Left renal pelvis (tissue), 4 donors: ENCODE measurements around the gene LIN54. TPM values are rescaled to one million over a fixed set of nuclear protein-coding genes. Genes with fewer than 3 reads are reported as not detected.
"Not testable (repeated sequence)": the region's sequence is repeated elsewhere in the genome, so short reads cannot be mapped to it uniquely, and the experiment has no call there.

ENCODE experiments used
- DNase-seq, 4 donors: peaks; one replicate each; pipeline ENCODE4 v3.0.0-alpha.2; 2013; ENCODE audit warnings: low read depth in 4 of 4, low spot score in 3 of 4
- polyA plus RNA-seq, 4 donors: library from polyadenylated mRNA; unstranded; fragments of 120-200 nt; gene quantifications; one replicate each; pipeline ENCODE4 v1.2.1, GENCODE V29; 2013; ENCODE audit not compliant: insufficient read length in 4 of 4

LIN54 gene
- polyA plus RNA-seq, 4 donors, result 13.9 to 19.6 (median 16.1) TPM

DNA sequence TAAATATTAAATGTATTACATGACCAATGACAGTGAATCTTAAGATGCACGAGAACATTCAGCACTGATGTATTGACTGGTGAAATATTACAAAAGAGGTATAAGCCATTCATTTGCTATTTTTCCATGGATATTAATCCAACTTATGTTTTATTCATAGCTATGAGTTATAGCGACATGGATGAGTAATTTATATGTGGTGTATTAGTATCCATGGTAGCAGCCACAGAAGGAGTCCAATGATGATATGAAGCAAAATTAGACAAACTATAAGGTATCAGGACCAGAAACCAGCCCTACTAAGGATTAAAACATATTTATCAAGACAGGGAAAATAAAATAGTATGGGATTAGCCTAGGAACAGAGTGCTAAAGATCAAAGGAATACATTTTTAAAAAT is 59.4 kb downstream of the LIN54 start:
- no peak for DNase-seq

DNA sequence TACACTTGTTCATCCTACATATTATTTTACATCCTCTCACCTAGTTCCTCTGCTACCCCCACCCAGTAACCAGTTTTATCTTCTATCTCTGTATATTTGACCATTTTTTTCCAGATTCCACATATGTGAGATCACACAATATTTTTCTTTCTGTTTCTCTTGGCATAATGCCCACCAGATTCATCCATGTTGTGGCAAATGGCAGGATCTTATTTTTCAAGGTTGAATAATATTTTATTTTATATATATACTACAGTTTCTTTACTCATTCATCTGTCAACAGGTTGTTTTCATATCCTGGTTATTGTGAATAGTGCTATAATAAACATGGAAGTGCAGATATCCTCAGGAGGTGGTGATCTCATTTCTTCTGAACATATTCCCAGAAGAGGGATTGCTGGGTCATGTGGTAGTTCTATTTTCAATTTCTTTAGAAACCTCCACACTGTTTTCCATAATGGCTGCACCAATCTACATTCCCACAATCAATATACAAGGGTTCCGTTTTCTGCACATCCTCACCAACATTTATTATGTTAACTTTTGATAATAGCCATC is 61.9 kb downstream of the LIN54 start:
- DNase-seq, result no peak

GRCh38 chr4:82947498-82947897 is 63.1 kb downstream of the LIN54 start:
- no peak for DNase-seq

DNA sequence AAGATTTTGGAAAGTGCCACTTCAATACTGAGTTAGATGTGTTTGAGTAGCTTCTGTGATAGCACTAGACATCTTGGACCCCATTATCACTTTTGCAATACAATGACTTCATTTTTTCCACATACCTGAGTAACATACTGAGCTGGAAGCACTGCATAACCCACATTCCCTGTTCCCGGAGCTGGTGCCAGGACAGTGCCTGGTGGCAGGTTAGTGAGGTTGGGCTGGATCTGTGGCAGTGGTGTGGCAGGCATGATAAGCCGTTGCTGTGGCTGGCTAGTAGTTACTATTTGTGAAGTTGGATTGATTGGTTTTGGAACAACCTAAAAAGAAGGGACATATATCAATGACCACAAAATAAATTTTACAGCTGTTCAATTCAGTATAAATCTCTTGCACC is 71.2 kb downstream of the LIN54 start:
- DNase-seq, result no peak

DNA sequence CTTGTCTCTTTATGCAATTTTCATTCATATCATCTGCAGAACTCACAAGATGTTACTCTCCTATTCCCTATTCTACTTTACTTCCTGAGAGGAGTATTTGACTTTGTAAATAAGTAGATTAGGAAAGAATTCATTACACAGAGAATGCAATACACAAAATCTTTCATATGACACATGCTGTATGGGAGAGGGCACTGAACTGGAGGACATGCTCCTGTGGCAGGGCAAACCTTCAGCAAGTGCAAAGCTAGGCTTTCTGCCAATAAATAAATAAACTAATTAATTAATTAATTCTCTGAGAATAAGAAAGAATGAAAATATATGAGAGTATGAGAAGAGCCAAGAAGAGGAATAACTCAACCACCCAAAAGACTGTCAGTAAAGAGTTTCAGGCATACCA is 76.2 kb downstream of the LIN54 start:
- DNase-seq, result no peak

- DNase-seq, result no peak
Measured at GRCh38 chr4:82930848-82931755, 79.5 kb downstream of the LIN54 start.

- no peak for DNase-seq
Measured at GRCh38 chr4:82921795-82922194, 88.8 kb downstream of the LIN54 start.

DNA sequence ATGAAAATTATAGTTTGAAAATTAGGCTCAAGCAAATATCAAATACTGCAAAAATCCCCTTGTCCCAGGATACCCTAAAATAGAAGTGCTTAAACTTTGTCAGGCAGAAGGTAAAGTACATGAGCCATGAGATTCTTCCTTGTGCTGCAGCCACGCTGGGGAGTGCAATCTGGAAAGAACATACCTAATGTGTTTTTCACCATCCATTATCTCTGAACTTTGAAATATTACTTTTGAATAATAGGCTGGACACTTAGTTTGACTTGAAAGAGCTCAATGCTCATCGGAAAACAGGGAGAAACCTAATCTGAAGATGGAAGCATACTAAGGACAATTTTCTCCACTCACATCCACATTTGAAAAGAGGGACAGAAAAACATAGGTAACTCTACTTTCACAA is 91.2 kb downstream of the LIN54 start:
- DNase-seq, result no peak

DNA sequence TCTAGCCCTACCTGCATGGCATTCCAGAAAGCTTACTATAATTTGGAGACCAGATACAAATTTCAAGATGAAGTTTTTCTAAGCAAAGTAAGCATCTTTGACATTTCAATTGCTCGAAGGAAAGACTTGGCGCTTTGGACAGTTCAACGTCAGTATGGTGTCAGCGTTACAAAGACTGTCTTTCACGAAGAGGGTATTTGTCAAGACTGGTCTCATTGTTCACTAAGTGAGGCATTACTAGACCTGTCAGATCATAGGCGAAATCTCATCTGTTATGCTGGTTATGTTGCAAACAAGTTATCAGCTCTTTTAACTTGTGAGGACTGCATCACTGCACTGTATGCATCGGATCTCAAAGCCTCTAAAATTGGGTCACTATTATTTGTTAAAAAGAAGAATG is 92.5 kb downstream of the LIN54 start:
- DNase-seq, result no peak

DNA sequence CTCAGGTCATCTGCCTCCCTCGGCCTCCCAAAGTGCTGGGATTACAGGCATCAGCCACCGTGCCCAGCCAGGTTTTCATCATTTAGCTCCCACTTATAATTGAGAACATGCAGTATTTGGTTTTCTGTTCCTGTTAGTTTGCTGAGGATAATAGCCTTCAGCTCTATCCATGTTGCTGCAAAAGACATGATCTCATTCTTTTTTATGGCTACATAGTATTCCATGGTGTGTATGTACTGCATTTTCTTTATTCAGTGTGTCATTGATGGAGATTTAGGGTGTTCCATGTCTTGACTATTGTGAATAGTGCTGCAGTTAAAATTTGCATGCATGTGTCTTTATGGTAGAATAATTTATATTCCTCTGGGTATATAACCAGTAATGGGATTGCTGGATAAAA is 96.7 kb downstream of the LIN54 start:
- DNase-seq, result not testable (repeated sequence)

DNA sequence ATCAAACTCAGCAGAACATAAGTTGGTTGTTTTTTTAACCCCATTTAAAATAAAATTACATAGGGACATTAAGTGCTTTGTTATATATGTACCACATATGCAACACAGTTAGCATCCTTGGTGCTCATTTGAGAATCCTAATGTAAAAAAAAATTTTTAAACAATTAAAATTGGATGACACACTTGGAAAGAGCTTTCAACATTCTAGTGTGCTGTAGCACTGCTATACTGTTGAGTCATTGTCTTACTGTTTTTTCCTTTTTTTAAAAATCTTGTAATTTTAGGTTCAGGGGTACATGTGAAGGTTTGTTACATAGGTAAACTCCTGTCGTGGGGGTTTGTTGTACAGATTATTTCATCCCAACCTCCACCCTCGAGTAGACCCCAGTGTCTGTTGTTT is 97.3 kb downstream of the LIN54 start:
- no peak for DNase-seq

DNA sequence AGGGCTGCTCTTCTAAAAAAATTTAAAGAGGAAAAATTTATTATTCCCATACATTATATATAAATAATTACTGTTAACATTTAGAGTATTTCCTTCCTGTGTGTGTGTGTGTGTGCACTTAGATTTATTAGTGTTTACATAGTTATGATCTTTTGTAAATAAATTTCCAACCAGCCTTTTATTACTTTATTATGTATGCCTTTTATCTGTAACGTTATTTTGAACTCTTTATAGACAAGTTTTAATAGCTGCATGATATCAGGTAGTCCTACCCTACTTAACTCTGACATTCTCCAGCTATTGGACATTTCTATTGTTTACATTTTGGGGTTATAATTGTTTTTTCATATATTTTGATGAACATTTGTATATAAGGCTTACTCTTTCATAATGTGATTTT is 101.3 kb downstream of the LIN54 start:
- no peak for DNase-seq

- DNase-seq, result no peak
Measured at GRCh38 chr4:82906469-82906868, 104.2 kb downstream of the LIN54 start.

- no peak for DNase-seq
Measured at GRCh38 chr4:82905205-82905604, 105.4 kb downstream of the LIN54 start.

DNA sequence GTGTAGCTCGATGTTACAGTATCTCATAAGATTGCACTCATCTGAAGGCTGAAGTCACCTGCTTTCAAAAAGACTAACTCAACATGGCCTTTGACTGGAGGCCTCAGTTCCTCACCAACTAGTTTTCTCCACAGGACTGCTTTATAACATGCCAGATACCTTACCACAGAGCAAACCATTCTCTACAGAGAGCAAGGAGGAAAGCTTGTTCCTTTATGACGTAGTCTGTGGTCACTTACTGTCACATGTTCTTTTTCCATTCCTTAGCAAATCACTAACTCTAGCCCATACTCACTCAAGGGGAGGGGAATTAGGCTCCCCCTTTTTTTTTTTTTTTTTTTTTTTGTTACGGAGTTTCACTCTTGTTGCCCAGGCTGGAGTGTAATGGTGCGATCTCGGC is 106.9 kb downstream of the LIN54 start:
- DNase-seq, result no peak

GRCh38 chr4:82901183-82901718 is 109.4 kb downstream of the LIN54 start:
- no peak for DNase-seq

GRCh38 chr4:82900411-82901182 is 110.0 kb downstream of the LIN54 start, which contains the start of gene THAP9:
TSS of gene THAP9 (plus strand) at chr4:82900735. CDS start at chr4:82900803, 68 bp downstream.
- peak; percentile 95 to 98 (median 96) for DNase-seq

DNA sequence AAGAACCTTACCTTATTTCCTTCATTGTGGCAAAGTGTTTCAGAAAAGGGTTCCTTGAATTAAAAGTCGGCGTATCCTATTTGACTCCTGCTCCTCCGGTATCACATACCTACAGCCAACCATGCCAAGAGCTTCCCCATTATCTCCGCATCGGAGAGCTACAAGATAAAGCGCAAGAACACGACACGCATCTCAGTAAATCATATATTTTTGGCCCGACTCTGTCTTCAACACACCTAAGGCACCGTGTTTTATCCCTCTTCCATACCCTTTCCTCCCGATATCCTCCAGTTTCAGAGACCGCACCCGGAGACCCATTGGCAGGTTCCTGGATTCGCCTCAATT is 110.6 kb downstream of the LIN54 start:
- peak in 1 of 4 donors; percentile 37 for DNase-seq

DNA sequence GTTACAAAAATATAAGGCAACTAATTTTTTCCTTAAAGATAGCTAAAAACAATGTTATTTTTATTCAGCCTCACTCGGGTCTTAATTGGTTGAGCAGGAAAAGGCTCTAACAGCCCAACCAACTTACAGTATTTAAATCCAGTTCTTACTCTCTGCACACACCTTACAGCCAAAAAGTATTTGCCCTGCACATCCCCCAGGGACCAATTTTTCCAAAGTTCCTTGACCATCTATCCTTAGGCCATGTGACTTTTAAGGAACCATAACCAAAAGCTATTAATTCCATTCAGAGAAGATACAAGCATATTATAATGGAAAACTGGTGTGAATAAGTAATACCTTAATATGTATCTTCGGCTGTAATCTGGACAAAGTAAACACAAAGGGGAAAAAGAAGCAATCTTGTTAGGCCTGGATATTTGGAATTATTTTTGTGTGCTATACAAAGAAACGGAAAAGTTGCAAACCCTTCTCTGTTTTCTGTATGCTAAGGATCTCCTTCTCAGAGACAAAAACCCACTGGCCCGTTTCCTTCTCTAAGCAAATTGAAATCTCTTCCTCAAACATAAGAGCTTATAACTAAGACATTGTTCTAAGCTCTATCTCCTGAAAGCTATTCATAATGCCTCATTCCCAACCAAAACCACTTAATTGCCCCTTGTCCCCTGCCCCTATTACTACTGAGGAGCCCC is 111.1 kb downstream of the LIN54 start:
- DNase-seq, result peak in 1 of 4 donors; percentile 41
